AG20443 (cell line): Measurements from ENCODE around the gene TCHH.
"Not testable (repeated sequence)": the region's sequence is repeated elsewhere in the genome, so short reads cannot be mapped to it uniquely, and the experiment has no call there.

Experiments used
- DNase-seq: peaks from one replicate; pipeline ENCODE4 v3.0.0; 2012; ENCODE audit warnings: low spot score, mixed read lengths

Gene TCHH

GRCh38 chr1:152115344-152115743, at the start of gene TCHH:
TSS of gene TCHH (minus strand) at chr1:152115444. CDS start at chr1:152114080, 1,364 bp downstream.
- no peak for DNase-seq

GRCh38 chr1:152164517-152165136, 49.4 kb upstream of the TCHH start:
- DNase-seq: no peak

GRCh38 chr1:152162792-152163463, 47.7 kb upstream of the TCHH start:
- peak; percentile 87 for DNase-seq

GRCh38 chr1:152160576-152160975, 45.3 kb upstream of the TCHH start:
- no peak for DNase-seq

- no peak for DNase-seq
These were observed 43.9 kb upstream of the TCHH start, which contains the start of gene RPTN for GRCh38 chr1:152159144-152159543. TSS of gene RPTN (minus strand) at chr1:152159228. CDS start at chr1:152157889, 1,339 bp downstream.

GRCh38 chr1:152153996-152154395, 38.8 kb upstream of the TCHH start:
- DNase-seq: no peak

- DNase-seq: no peak
These were observed 36.4 kb upstream of the TCHH start for GRCh38 chr1:152151646-152152045.

GRCh38 chr1:152148981-152149380, 33.7 kb upstream of the TCHH start:
- DNase-seq: no peak

GRCh38 chr1:152148051-152148450, 32.8 kb upstream of the TCHH start:
- no peak for DNase-seq

GRCh38 chr1:152145769-152146168, 30.5 kb upstream of the TCHH start:
- no peak for DNase-seq

GRCh38 chr1:152144674-152145183, 29.5 kb upstream of the TCHH start:
- not testable (repeated sequence) for DNase-seq

- DNase-seq: no peak
These were observed 28.1 kb upstream of the TCHH start for GRCh38 chr1:152143150-152143887.

GRCh38 chr1:152141971-152142584, 26.8 kb upstream of the TCHH start:
- DNase-seq: peak; percentile 62

- no peak for DNase-seq
These were observed 22.0 kb upstream of the TCHH start for GRCh38 chr1:152137215-152137614.

GRCh38 chr1:152130186-152130585, 14.9 kb upstream of the TCHH start:
- DNase-seq: no peak

- no peak for DNase-seq
These were observed 12.4 kb upstream of the TCHH start for GRCh38 chr1:152127673-152128072.

- DNase-seq: no peak
These were observed 10.7 kb upstream of the TCHH start for GRCh38 chr1:152125834-152126443.

GRCh38 chr1:152118915-152119314, 3.7 kb upstream of the TCHH start:
- DNase-seq: no peak

- no peak for DNase-seq
These were observed 2.3 kb downstream of the TCHH start for GRCh38 chr1:152112885-152113432.

GRCh38 chr1:152112101-152112884, 3.0 kb downstream of the TCHH start:
- DNase-seq: peak; percentile 15

- DNase-seq: peak; percentile 22
These were observed 3.7 kb downstream of the TCHH start for GRCh38 chr1:152111515-152111968.
